Stimulated activated CD4-positive, alpha-beta T cell treated with anti-CD3 and anti-CD28 coated beads, Interleukin-12 subunit alpha, Interleukin-12 subunit beta, amount 100 ng/mL, for 4 hours (primary cell): ENCODE measurements around the gene SGIP1.
"Not testable (repeated sequence)": the region's sequence is repeated elsewhere in the genome, so short reads cannot be mapped to it uniquely, and the experiment has no call there.

Experiments
- DNase-seq: peaks from one replicate; pipeline ENCODE4 v3.0.0-alpha.2; 2020

Gene SGIP1

DNA sequence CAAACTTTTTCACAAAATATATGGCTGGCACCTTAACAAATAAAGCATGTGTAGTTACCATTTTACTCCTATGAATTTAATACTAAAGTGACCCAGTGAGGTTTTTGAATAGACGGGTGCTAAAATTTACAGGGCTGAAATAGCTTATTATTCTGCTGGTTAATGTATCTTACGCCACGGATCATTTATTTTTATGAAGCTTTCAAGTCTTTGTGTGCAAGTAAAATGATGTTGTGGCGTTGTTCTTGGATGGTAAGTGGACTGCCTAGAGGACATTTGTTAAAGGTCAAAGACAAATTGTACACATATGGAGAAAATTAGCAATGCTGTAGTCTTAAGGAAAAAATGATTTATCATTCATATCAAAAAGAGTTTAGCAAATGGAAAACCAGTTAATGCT, 244.3 kb downstream of the SGIP1 start:
- DNase-seq: no peak

DNA sequence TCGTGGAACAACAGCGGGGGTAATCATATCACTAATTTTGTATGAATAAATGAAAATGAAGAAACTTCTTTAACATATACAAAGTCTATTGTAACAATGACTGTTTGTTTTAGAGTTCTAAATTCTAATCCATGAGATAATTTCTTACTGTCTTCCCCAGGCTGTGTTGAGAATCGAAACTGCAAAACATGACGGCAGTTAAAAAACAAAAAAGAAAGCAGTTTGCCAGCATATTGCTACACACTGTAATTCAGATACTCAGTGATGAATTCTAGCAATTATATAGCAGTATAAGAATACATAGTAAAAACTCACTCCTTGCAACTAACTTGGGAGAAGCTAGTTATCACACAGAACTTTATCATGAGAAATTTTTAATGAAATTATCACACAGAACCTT, 245.0 kb downstream of the SGIP1 start:
- no peak for DNase-seq

DNA sequence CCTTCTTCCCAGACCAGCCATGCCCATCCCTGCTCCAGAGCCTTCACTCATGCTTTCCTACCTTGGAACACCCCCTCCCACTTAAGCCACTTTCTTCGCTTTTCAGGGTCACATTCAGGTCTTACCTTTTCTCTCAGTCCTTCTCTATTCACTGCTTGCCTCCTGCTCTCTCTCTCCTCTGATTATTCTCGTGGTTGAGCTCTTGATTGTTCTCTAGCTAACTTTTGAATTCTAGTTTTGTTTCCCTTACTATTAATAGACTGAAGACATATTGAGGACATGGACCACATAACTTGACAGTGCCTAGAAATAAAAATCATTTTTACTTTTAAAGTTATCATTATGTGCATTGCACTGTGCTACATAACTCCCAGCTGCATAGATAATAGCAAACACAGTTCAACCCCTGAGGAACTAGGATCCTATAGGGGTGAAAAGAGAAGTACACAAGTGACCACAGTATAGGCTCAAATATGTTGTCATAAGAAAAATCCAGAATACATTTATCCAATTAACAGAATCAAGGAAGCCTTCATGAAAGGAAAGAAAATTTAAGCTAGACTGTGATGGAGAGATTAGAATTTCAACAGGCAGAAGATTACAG, 245.6 kb downstream of the SGIP1 start:
- DNase-seq: no peak

- not testable (repeated sequence) for DNase-seq
Observed at GRCh38 chr1:66785800-66786199, 251.8 kb downstream of the SGIP1 start.

DNA sequence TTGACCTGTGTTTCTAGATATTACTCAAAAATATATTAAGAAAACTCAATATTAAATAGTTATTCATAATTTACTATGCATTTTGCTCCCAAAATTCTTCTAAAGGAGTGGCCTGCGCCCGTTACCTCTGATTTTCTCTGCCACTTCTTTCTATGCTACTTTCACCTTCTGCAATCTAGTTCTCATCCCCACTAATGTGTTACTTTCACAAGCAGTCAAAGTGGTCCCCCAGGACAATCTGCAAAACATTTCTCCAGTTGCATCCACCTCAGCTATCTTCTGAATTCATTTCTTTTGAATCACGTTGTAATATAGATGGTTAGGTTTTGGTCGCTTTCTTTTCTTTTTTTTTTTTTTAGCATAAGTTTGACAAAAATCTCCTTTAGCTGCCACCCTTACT, 253.7 kb downstream of the SGIP1 start:
- no peak for DNase-seq

DNA sequence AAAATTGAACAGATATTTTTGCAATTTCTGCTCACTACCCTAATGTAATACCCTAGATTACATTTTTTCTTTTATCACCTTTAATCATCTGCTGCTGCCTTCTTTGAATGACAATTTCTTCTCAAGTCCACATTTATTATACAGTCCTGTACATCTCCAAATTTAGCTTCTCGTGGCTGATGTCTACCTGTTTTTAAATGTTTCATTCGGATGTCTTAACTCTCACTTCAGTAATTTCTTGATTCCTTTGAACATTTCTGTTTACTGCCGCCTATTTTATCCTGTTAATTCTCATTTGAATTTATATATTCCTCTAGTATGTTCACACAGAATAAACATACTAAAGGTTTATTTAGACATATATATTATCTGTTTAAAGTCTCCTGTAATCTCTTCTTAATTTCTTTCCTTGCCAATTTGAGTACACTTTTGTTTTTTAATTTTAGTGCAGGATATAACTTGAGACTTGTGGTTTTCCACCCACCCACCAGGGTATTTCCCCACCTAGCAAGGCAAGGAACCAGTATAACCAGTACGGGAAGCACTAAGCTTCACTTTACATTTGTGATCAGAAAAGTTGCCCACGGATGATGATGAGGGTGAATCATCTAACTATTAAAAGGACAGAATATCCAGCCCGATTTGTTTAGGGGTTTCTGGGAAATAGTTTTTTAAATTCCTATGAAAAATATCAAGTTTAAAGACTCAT, 254.4 kb downstream of the SGIP1 start:
- peak; percentile 38 for DNase-seq

DNA sequence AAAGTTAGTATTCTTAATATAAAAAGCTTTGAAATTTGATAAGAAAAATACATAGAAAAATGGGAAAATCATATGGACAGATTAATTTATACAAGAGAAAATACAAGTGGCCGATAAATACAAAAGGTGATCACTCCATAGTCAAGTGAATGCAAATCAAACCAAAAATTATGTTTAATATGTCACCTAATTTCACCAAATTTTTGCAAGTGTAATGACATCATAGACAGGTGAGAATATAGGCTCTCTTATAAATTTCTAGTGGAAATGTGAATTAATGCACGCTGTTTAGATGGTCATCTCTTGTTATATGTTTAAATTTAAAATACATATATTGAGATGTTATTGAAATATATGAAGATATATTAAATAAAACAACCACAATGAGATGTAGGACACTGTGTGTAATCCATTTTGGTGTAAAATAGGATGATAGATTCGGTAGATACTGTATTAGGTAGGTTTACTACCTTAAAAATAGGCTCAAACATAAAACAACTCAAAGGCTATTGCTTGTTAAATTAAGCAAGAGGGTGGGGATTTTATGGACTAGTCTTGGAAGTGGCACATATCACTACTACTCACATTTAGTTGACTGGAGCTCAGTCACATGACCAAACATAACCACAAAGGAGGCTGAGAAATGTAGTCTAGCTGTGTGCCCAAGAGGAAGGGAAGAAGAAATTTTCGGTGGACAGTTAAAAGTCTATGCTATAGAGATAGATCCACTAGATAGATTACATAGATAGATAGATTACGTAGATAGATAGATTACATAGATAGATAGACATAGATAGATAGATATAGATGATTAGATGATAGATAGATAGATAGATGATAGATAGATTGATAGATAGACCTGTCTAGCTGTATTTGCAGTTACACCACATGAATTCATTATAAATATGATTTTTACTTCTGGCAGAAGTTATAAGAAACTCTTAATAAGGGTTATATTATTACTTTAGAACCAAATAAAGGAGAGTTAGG, 258.0 kb downstream of the SGIP1 start:
- no peak for DNase-seq

DNA sequence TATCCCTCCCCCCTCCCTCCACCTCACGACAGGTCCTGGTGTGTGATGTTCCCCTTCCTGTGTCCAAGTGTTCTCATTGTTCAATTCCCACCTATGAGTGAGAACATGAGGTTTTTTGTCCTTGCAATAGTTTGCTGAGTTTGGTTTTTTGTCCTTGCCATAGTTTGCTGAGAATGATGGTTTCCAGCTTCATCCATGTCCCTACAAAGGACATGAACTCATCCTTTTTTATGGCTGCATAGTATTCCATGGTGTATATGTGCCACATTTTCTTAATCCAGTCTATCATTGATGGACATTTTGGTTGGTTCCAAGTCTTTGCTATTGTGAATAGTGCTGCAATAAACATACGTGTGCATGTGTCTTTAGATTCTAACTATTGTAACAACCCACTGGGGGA, 261.9 kb downstream of the SGIP1 start:
- DNase-seq: not testable (repeated sequence)
